ENCODE data around the gene LRIG2. TPM values are rescaled to one million over a fixed set of nuclear protein-coding genes. Genes with fewer than 3 reads are reported as not detected.

LRIG2 gene
- total RNA-seq, 4 donors from 2014 or later: 23.0 to 41.9 (median 30.6) TPM

DNA sequence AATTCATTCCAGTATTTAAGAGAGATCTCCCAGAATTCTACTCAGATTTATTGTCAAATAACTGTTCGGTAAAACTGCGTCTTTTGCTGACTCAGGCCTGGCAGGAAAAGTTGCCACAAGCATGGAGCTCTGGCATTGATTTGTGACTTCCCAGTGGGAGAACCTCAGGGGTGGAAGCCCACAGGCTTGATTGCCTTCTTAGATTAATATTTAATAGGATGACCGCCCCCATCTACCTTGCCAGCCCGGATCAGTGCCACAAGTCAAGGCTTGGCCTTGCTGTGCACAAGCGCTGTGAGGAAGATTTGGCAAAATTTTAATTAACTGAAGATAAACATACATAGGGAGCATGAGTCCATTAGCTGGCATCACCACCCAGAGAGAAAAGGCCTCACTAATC lies 93.5 kb downstream of the LRIG2 start:
- WGBS, 2 donors: 92 to 94% methylated on average over 5 of the region's 5 CpGs
- no peak overlapping the region for H3K27ac ChIP-seq
- H3K36me3 ChIP-seq: no peaks in the 10 kb centered on the region
- TF ChIP-seq, protein P1, sequence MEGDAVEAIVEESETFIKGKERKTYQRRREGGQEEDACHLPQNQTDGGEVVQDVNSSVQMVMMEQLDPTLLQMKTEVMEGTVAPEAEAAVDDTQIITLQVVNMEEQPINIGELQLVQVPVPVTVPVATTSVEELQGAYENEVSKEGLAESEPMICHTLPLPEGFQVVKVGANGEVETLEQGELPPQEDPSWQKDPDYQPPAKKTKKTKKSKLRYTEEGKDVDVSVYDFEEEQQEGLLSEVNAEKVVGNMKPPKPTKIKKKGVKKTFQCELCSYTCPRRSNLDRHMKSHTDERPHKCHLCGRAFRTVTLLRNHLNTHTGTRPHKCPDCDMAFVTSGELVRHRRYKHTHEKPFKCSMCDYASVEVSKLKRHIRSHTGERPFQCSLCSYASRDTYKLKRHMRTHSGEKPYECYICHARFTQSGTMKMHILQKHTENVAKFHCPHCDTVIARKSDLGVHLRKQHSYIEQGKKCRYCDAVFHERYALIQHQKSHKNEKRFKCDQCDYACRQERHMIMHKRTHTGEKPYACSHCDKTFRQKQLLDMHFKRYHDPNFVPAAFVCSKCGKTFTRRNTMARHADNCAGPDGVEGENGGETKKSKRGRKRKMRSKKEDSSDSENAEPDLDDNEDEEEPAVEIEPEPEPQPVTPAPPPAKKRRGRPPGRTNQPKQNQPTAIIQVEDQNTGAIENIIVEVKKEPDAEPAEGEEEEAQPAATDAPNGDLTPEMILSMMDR (IDR thresholded peaks at IDR 0.05): no peak
- no peak for TF ChIP-seq POLR2A (IDR thresholded peaks at IDR 0.05)
- DNase-seq: no peak
- H3K27me3 ChIP-seq: no peaks in the 10 kb centered on the region
- intact Hi-C loops (cut with DNase I): no loop called here
- H3K4me3 ChIP-seq (replicated peaks in 1 of 3): no peak overlapping the region
- H3K9me3 ChIP-seq: no peaks in the 10 kb centered on the region
- H3K4me1 ChIP-seq: peaks cover 14 to 16% of the 10 kb centered on the region in 2 donors

DNA sequence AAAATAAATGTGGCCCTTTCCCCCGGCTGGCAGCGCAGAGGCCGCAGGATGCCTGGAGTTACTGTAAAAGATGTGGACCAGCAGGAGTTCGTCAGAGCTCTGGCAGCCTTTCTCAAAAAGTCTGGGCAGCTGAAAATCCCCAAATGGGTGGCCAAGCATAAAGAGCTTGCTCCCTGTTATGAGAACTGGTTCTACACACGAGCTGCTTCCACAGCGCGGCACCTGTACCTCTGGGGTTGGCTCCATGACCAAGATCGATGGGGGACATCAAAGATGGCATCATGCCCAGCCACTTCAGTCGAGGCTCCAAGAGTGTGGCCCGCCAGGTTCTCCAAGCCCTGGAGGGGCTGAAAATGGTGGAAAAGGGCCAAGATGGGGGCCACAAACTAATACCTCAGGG lies 95.9 kb downstream of the LRIG2 start:
- no peak for TF ChIP-seq POLR2A (IDR thresholded peaks at IDR 0.05)
- TF ChIP-seq, protein P1 (IDR thresholded peaks at IDR 0.05): no peak
- WGBS, 2 donors: 24 to 41% methylated on average over 10 of the region's 10 CpGs
- Histone ChIP-seq H3K27me3 (no peaks in the 10 kb centered on the region), H3K36me3 (no peaks in the 10 kb centered on the region), H3K9me3 (no peaks in the 10 kb centered on the region), H3K27ac (peak overlapping the region; percentile 53 to 71 (median 59)), H3K4me3 (replicated peaks in 1 of 3) (no peak overlapping the region), H3K4me1 (peaks cover 14 to 16% of the 10 kb centered on the region in 2 donors)
- DNase-seq: peak; percentile 86 to 90
- intact Hi-C loops (cut with DNase I): no loop called here

DNA sequence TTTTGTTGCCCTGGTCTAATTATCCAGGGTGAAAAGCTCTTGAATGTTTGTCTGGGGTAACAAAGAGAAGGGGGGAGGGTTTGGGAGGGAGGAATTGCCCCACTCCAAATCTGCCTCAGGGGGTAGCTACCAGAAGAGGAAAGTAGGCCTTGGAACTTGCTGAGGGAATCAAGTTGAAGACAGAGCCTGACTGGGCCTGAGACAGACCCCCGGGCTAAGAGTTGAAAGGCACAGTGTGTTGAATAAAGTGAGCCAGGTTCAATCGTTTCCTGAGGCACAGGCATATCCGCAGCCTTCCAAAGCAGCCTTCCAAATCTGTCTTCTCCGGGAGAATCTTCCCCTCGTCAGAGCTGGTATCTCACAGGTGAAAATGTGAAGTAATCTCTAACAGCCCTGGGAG lies 96.6 kb downstream of the LRIG2 start:
- TF ChIP-seq, protein P1 (IDR thresholded peaks at IDR 0.05): no peak
- no peak for TF ChIP-seq POLR2A (IDR thresholded peaks at IDR 0.05)
- Histone ChIP-seq H3K27me3 (no peaks in the 10 kb centered on the region), H3K4me3 (replicated peaks in 1 of 3) (no peak overlapping the region), H3K27ac (peak overlapping the region; percentile 53 to 71 (median 59)), H3K9me3 (no peaks in the 10 kb centered on the region), H3K4me1 (peaks cover 14 to 16% of the 10 kb centered on the region in 2 donors), H3K36me3 (no peaks in the 10 kb centered on the region)
- intact Hi-C loops (cut with DNase I): no loop called here
- 82 to 84% methylated on average over 5 of the region's 5 CpGs for WGBS, 2 donors
- no peak for DNase-seq

DNA sequence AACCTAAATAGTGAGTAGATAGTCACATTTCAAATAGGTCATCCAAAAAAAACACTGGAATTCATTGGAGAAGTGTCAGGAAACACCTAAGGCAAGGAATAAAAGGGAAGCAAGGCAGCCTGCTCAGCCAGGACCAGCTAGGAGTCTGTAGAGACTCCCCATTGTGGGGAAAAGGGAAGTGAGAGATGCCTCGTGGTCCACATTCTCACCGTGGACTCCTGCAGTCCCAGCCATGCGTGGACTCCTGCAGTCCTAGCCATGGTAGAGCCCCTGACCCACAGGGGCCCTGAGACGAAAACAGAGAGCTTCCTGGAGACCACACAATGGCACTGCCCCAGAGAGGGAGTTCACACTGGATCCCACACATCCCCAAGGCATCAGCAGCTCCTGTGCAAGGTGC lies 97.5 kb downstream of the LRIG2 start:
- intact Hi-C loops (cut with DNase I): no loop called here
- TF ChIP-seq, protein P1 (IDR thresholded peaks at IDR 0.05): no peak
- TF ChIP-seq POLR2A (IDR thresholded peaks at IDR 0.05): no peak
- H3K36me3 ChIP-seq: no peaks in the 10 kb centered on the region
- 88 to 98% methylated on average over 4 of the region's 4 CpGs for WGBS, 2 donors
- no peaks in the 10 kb centered on the region for H3K9me3 ChIP-seq
- no peaks in the 10 kb centered on the region for H3K27me3 ChIP-seq
- peaks cover 14 to 16% of the 10 kb centered on the region in 2 donors for H3K4me1 ChIP-seq
- no peak overlapping the region for H3K4me3 ChIP-seq (replicated peaks in 1 of 3)
- no peak for DNase-seq
- H3K27ac ChIP-seq: no peak overlapping the region

DNA sequence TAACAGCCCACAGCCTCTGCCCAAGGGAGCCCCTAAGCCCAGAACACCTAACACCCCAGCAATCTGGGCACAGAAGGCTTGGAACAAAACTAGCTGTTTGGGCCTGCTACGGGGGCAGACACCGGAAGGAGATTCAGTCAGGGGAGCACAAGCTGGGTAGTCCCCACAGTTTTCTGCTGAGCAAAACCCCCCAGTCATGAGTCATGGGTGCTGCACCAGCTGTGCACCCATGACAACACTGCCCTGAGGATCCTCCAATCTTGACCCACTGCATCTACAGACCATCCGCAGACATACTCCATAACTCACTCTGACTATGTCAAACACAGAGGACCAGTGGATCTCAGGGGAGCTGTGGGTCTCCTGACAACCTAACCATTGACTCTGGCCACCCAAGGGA lies 105.1 kb downstream of the LRIG2 start:
- Histone ChIP-seq H3K4me1 (peaks cover 0 to 8% of the 10 kb centered on the region in 2 donors), H3K27me3 (no peaks in the 10 kb centered on the region), H3K27ac (no peak overlapping the region), H3K9me3 (no peaks in the 10 kb centered on the region), H3K36me3 (no peaks in the 10 kb centered on the region), H3K4me3 (replicated peaks in 1 of 3) (no peak overlapping the region)
- DNase-seq: no peak
- TF ChIP-seq, protein P1 (IDR thresholded peaks at IDR 0.05): no peak
- TF ChIP-seq POLR2A (IDR thresholded peaks at IDR 0.05): no peak
- WGBS, 2 donors: 88 to 100% methylated on average over 3 of the region's 3 CpGs
- intact Hi-C loops (cut with DNase I): no loop called here
